GM12878 (cell line): ENCODE results near the gene SERPINH1. TPM values are rescaled to one million over a fixed set of nuclear protein-coding genes. Genes with fewer than 3 reads are reported as not detected.

Experiments used
- ATAC-seq: fragments of 200-7000 bp; cut with Tn5 transposase; 3 replicates; pipeline ENCODE4 v1.9.1; 2020; ENCODE audit warnings: mild to moderate bottlenecking, moderate library complexity
- BruUV-seq: library from RNA; stranded (reverse); fragments of 400-500 nt; replicated peaks from 2 replicates; lab custom pipeline; 2021; lab: Mats Ljungman, UMichigan
- CTCF ChIA-PET: fragments of 300-600 bp; sonication (Branson Sonifier 250); formaldehyde crosslinking; extraction: SDS; loops from one replicate; lab custom pipeline; 2021; ENCODE audit warnings: inconsistent platforms; lab: Yijun Ruan, JAX
- POLR2A ChIA-PET: fragments of 350-600 bp; formaldehyde crosslinking; extraction: SDS; loops from one replicate; lab custom pipeline; 2021; ENCODE audit warnings: inconsistent platforms; lab: Charles Lee
- RAD21 ChIA-PET: fragments of 300-600 bp; sonication (Branson Sonifier 250); formaldehyde crosslinking; loops from one replicate; lab custom pipeline; 2023; ENCODE audit warnings: antibody characterized with exemption; ENCODE audit not compliant: unreplicated experiment; lab: Charles Lee
- SMC1A ChIA-PET: fragments of 300-600 bp; sonication (Branson Sonifier 250); formaldehyde crosslinking; loops from one replicate; lab custom pipeline; 2023; ENCODE audit not compliant: unreplicated experiment, uncharacterized antibody; lab: Charles Lee
- DNase-seq: peaks from one replicate; pipeline ENCODE4 v3.0.0-alpha.2; 2011; ENCODE audit warnings: low read depth, low spot score
- FAIRE-seq: peaks from 3 replicates; lab custom pipeline; 2011; peaks lifted over from hg19 to GRCh38; lab: Jason Lieb, UNC
- H2AFZ ChIP-seq: 2 replicates; pipeline ENCODE4 v1.6.0; 2011; ENCODE audit warnings: low read depth, low read length, control low read depth; ENCODE audit not compliant: control insufficient read depth
- H3K27ac ChIP-seq: 2 replicates; pipeline ENCODE4 v1.5.1; 2011; ENCODE audit warnings: control low read depth; ENCODE audit not compliant: control insufficient read depth, insufficient read depth
- H3K27me3 ChIP-seq, 2 experiments: replicated peaks in 1 of 2; 2 replicates each; pipeline versions ENCODE4 v1.6.0 to v1.6.1; 2011; ENCODE audit warnings: low read length in 1 of 2; ENCODE audit not compliant: control insufficient read depth in 2 of 2, insufficient read depth in 2 of 2
- H3K36me3 ChIP-seq, 2 experiments: 2 replicates each; pipeline ENCODE4 v1.5.1; 2011; ENCODE audit warnings: low read length in 1 of 2; ENCODE audit not compliant: control insufficient read depth in 2 of 2, insufficient read depth in 2 of 2
- H3K4me1 ChIP-seq: 2 replicates; pipeline ENCODE4 v1.6.1; 2011; ENCODE audit warnings: mild to moderate bottlenecking, low read length, moderate library complexity, mixed read lengths; ENCODE audit not compliant: control insufficient read depth, insufficient read depth
- H3K4me2 ChIP-seq: 2 replicates; pipeline ENCODE4 v1.6.0; 2011; ENCODE audit warnings: control low read depth; ENCODE audit not compliant: control insufficient read depth, insufficient read depth
- H3K4me3 ChIP-seq: fragments of 200-600 bp; sonication (generic); 2 replicates; pipeline ENCODE4 v1.5.1; 2016
- H3K79me2 ChIP-seq: 2 replicates; pipeline ENCODE4 v1.6.0; 2011; ENCODE audit warnings: low read length; ENCODE audit not compliant: control insufficient read depth, insufficient read depth
- H3K9ac ChIP-seq: 2 replicates; pipeline ENCODE4 v1.8.0; 2011; ENCODE audit warnings: low read length, control low read depth, mixed read lengths; ENCODE audit not compliant: control insufficient read depth, insufficient read depth
- H3K9me3 ChIP-seq: replicated peaks from 3 replicates; pipeline ENCODE4 v1.5.1; 2011; ENCODE audit warnings: mild to moderate bottlenecking, low read length; ENCODE audit not compliant: control insufficient read depth, insufficient read depth
- H4K20me1 ChIP-seq: 2 replicates; pipeline ENCODE4 v1.6.0; 2011; ENCODE audit not compliant: control insufficient read depth, insufficient read depth
- CTCF ChIP-seq, 3 experiments: IDR thresholded peaks in 2 of 3; conservative IDR thresholded peaks in 1 of 3; 2 replicates each; pipeline ENCODE4 v1.5.1; 2011; ENCODE audit warnings: low read depth in 3 of 3, low read length in 3 of 3, mild to moderate bottlenecking in 3 of 3, control low read depth in 2 of 3, moderate library complexity in 2 of 3, inconsistent platforms in 1 of 3, mixed read lengths in 1 of 3; ENCODE audit not compliant: control insufficient read depth in 2 of 3, insufficient read depth in 1 of 3; ENCODE audit errors: extremely low read depth in 1 of 3
- CUX1 ChIP-seq: IDR thresholded peaks from 2 replicates; pipeline ENCODE4 v1.6.1; 2012; ENCODE audit warnings: improper control_type of control experiment, low read depth, low read length; ENCODE audit not compliant: insufficient replicate concordance
- EGR1 ChIP-seq, 2 experiments: IDR thresholded peaks; 1 replicate in 1 of 2; 2 replicates in 1 of 2; pipeline ENCODE4 v1.6.1; 2011 to 2012; ENCODE audit warnings: low read depth in 2 of 2, low read length in 2 of 2, borderline replicate concordance in 1 of 2, mild to moderate bottlenecking in 1 of 2, moderate library complexity in 1 of 2
- LARP7 ChIP-seq: fragments of 450-650 bp; IDR thresholded peaks from 2 replicates; pipeline ENCODE4 v1.6.1; 2017; ENCODE audit warnings: mild to moderate bottlenecking
- MEF2A ChIP-seq: IDR thresholded peaks from 2 replicates; pipeline ENCODE4 v1.6.1; 2011; ENCODE audit warnings: low read depth, mild to moderate bottlenecking, low read length, moderate library complexity; ENCODE audit not compliant: insufficient read depth
- MTA3 ChIP-seq: IDR thresholded peaks from 2 replicates; pipeline ENCODE4 v1.6.1; 2012; ENCODE audit warnings: low read length, inconsistent platforms, borderline replicate concordance
- NFYB ChIP-seq: IDR thresholded peaks from 2 replicates; pipeline ENCODE4 v1.6.1; 2011; ENCODE audit warnings: low read depth, mild to moderate bottlenecking, low read length, improper control_type of control experiment, moderate library complexity; ENCODE audit not compliant: insufficient read depth
- NR2F1 ChIP-seq: fragments of 450-650 bp; conservative IDR thresholded peaks from 2 replicates; pipeline ENCODE4 v1.6.1; 2017; ENCODE audit warnings: mild to moderate bottlenecking
- TCF12 ChIP-seq: IDR thresholded peaks from 2 replicates; pipeline ENCODE4 v1.6.1; 2011; ENCODE audit warnings: low read depth, mild to moderate bottlenecking, low read length
- ZBED1 ChIP-seq: IDR thresholded peaks from 2 replicates; pipeline ENCODE4 v1.6.1; 2016; ENCODE audit warnings: borderline replicate concordance
- WGBS: methylation state at CpG from one replicate; pipeline ENCODE4 v1.1.6; 2016; ENCODE audit warnings: low lambda C conversion rate; ENCODE audit not compliant: insufficient replicate concordance, insufficient coverage; ENCODE audit errors: missing lambda C conversion rate; 5-methylcytosine and 5-hydroxymethylcytosine counted together
- in situ Hi-C: fragments of 300-500 bp; cut with MboI; formaldehyde crosslinking; loops from 9 replicates; pipeline ENCODE4 v1.14.3; 2018; ENCODE audit warnings: mixed read lengths
- intact Hi-C: fragments of 100-400 bp; cut with micrococcal nuclease; formaldehyde crosslinking; loops from one replicate; pipeline ENCODE4 v1.14.2; 2022; ENCODE audit not compliant: unreplicated experiment
- polyA plus RNA-seq, 11 experiments: library from polyadenylated mRNA; depleted of rRNA in 4 of 11; unstranded in 6 of 11; stranded (reverse) in 5 of 11; fragments of >200 nt; fragmentation: Nextera tagmentation in 4 of 11; fragmentation: Illumina TruSeq in 1 of 11; extraction: Ambion mirVana in 4 of 11; extraction: Trizol in 1 of 11; gene quantifications; 1 replicate in 1 of 11; 2 replicates in 10 of 11; pipeline versions ENCODE4 v1.2.1 to v1.2.3, GENCODE V29; 2011 to 2016; ENCODE audit warnings: inconsistent platforms in 2 of 11, missing spikeins in 2 of 11, low read depth in 1 of 11
- total RNA-seq, 4 experiments: library from RNA; depleted of rRNA in 3 of 4; stranded (reverse); fragments of >200 nt in 3 of 4; fragmentation: Illumina TruSeq in 1 of 4; extraction: Trizol in 1 of 4; gene quantifications; 2 replicates each; pipeline versions ENCODE4 v1.2.1 to v1.2.3, GENCODE V29; 2013 to 2021

Gene SERPINH1
- total and polyA plus RNA-seq, 10 of the 15 experiments (the other 5 are each of a cell fraction or from before 2014, with no cell fraction given) = 0.34 to 19.8 (median 13.7) TPM

- H3K9ac ChIP-seq = no peak overlapping the region
- WGBS = 21% methylated on average over 2 of the region's 2 CpGs
- H3K27ac ChIP-seq = no peak overlapping the region
- H3K4me2 ChIP-seq = no peak overlapping the region
- SMC1A ChIA-PET = no interaction called here
- no peaks in the 10 kb centered on the region for H4K20me1 ChIP-seq
- H3K9me3 ChIP-seq = no peaks in the 10 kb centered on the region
- intact Hi-C loops = loop anchor here (10.0 kb wide), 1 partner anchor 169 kb away; the partner anchor contains the start of gene DGAT2
- RAD21 ChIA-PET = no interaction called here
- in situ Hi-C loops = no loop called here
- H3K4me1 ChIP-seq = peaks cover 8% of the 10 kb centered on the region
- H3K27me3 ChIP-seq = no peaks in the 10 kb centered on the region; a peak in 2 of 4 replicates
- POLR2A ChIA-PET = no interaction called here
- BruUV-seq = no TSS peak
- DNase-seq (no peak), ATAC-seq (no peak)
- H2AFZ ChIP-seq = no peak overlapping the region
- H3K79me2 ChIP-seq = no peaks in the 10 kb centered on the region
- no peak overlapping the region for H3K4me3 ChIP-seq
- TF ChIP-seq NFYB (no peak), LARP7 (no peak), ZBED1 (no peak)
- TF ChIP-seq, all 136 proteins: peak for 0
- H3K36me3 ChIP-seq = no peaks in the 10 kb centered on the region
- CTCF ChIA-PET = interaction anchor here (0.6 to 1.7 kb wide), 7 partner anchors 9 to 111 kb away, joined by 3 to 5 read pairs (median 4); no protein-coding TSS in a partner anchor
- FAIRE-seq = no peak
Measured at GRCh38 chr11:75595429-75595828, 33.4 kb downstream of the SERPINH1 start.

- Histone ChIP-seq H4K20me1 (no peaks in the 10 kb centered on the region), H2AFZ (no peak overlapping the region), H3K27me3 (no peaks in the 10 kb centered on the region; a peak in 2 of 4 replicates), H3K79me2 (no peaks in the 10 kb centered on the region), H3K4me2 (no peak overlapping the region), H3K9ac (no peak overlapping the region), H3K4me1 (peaks cover 8% of the 10 kb centered on the region), H3K4me3 (no peak overlapping the region), H3K36me3 (no peaks in the 10 kb centered on the region), H3K27ac (no peak overlapping the region), H3K9me3 (no peaks in the 10 kb centered on the region)
- in situ Hi-C loops (no loop called here), intact Hi-C loops (loop anchor here (10.0 kb wide), 1 partner anchor 168 kb away; the partner anchor contains the start of gene DGAT2)
- 30% methylated on average over 4 of the region's 4 CpGs for WGBS
- no peak for ATAC-seq
- SMC1A ChIA-PET = no interaction called here
- BruUV-seq = no TSS peak
- no peak for FAIRE-seq
- RAD21 ChIA-PET = interaction anchor here (1.3 kb wide), 1 partner anchor 611 kb away, joined by 4 read pairs; no protein-coding TSS in a partner anchor
- CTCF ChIA-PET = interaction anchor here (0.6 to 2.1 kb wide), 12 partner anchors 10 to 554 kb away, joined by 3 to 7 read pairs (median 4); no protein-coding TSS in a partner anchor
- POLR2A ChIA-PET = no interaction called here
- DNase-seq = no peak
- TF ChIP-seq EGR1 (IDR thresholded peaks at IDR 0.05; ENCODE audit: borderline replicate concordance in 1 of 2, low read depth in 2 of 2, low read length in 2 of 2) = no peak
- no peak for TF ChIP-seq MEF2A
- TF ChIP-seq CUX1 = no peak
- TF ChIP-seq NR2F1 = no peak
- TF ChIP-seq CTCF (IDR thresholded peaks at IDR 0.05 in 2 of 3, conservative IDR thresholded peaks at IDR 0.05 in 1 of 3; ENCODE audit: control insufficient read depth in 2 of 3, extremely low read depth in 1 of 3, insufficient read depth in 1 of 3, low read depth in 3 of 3, low read length in 3 of 3) = no peak
- TF ChIP-seq TCF12 = no peak
- TF ChIP-seq MTA3 = no peak
Measured at GRCh38 chr11:75596914-75597313, 34.9 kb downstream of the SERPINH1 start.
